Measurements from ENCODE around the gene RLN3. TPM values are rescaled to one million over a fixed set of nuclear protein-coding genes. Genes with fewer than 3 reads are reported as not detected.
"Not testable (repeated sequence)": the region's sequence is repeated elsewhere in the genome, so short reads cannot be mapped to it uniquely, and the experiment has no call there.

Gene RLN3
- total RNA-seq, 1 donor from 2014 or later, result not detected

DNA sequence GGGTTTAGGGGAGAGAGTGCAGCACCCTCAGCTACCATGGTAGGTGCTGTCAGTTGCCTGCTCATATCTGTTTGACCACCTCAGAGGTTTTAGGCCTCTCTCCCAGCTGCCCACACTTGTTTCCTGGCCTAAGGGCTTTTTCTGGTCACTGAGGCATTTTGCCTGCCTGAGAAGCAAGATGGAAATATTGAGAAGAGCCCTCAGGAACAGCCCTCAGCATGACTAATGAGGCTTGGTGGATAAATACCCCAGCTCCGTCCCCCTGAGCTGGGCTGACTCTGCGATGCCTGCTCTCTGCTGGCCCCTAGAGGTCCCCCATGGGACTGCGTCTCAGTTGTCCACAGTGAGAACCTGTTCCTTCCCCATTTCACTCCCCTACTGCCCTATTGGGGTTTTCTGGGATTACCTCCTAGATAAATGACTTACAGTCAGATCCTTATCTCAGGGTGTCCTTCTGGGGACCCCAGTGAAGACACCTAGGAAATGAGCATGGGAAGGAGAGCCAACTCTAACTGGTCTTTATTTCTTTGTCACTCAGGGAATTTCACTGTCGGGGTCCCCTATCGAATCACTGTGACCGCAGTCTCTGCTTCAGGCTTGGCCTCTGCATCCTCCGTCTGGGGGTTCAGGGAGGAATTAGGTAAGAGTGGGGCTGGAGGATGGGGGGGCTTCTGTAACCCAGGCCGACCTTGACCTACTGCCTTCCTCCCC, 20.6 kb downstream of the RLN3 start:
- H3K27ac Mint-ChIP-seq (ENCODE audit: unreplicated experiment), result no peak overlapping the region
- H3K27me3 Mint-ChIP-seq (ENCODE audit: unreplicated experiment), result no peaks in the 10 kb centered on the region
- no peaks in the 10 kb centered on the region for H3K4me1 Mint-ChIP-seq (ENCODE audit: unreplicated experiment)
- no peak for DNase-seq (ENCODE audit: extremely low spot score, unreplicated experiment)
- no peaks in the 10 kb centered on the region for H3K9me3 Mint-ChIP-seq (ENCODE audit: unreplicated experiment)
- TF ChIP-seq, protein P1, sequence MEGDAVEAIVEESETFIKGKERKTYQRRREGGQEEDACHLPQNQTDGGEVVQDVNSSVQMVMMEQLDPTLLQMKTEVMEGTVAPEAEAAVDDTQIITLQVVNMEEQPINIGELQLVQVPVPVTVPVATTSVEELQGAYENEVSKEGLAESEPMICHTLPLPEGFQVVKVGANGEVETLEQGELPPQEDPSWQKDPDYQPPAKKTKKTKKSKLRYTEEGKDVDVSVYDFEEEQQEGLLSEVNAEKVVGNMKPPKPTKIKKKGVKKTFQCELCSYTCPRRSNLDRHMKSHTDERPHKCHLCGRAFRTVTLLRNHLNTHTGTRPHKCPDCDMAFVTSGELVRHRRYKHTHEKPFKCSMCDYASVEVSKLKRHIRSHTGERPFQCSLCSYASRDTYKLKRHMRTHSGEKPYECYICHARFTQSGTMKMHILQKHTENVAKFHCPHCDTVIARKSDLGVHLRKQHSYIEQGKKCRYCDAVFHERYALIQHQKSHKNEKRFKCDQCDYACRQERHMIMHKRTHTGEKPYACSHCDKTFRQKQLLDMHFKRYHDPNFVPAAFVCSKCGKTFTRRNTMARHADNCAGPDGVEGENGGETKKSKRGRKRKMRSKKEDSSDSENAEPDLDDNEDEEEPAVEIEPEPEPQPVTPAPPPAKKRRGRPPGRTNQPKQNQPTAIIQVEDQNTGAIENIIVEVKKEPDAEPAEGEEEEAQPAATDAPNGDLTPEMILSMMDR (IDR thresholded peaks at IDR 0.05), result peak; percentile 69
- peaks cover 3% of the 10 kb centered on the region for H3K36me3 Mint-ChIP-seq (ENCODE audit: unreplicated experiment)
- H3K4me3 Mint-ChIP-seq (ENCODE audit: unreplicated experiment), result no peak overlapping the region

GRCh38 chr19:14050512-14050911, 22.6 kb downstream of the RLN3 start:
- H3K4me1 Mint-ChIP-seq (ENCODE audit: unreplicated experiment), result no peaks in the 10 kb centered on the region
- H3K36me3 Mint-ChIP-seq (ENCODE audit: unreplicated experiment), result peaks cover 3% of the 10 kb centered on the region
- H3K4me3 Mint-ChIP-seq (ENCODE audit: unreplicated experiment), result no peak overlapping the region
- no peaks in the 10 kb centered on the region for H3K27me3 Mint-ChIP-seq (ENCODE audit: unreplicated experiment)
- H3K27ac Mint-ChIP-seq (ENCODE audit: unreplicated experiment), result no peak overlapping the region
- no peaks in the 10 kb centered on the region for H3K9me3 Mint-ChIP-seq (ENCODE audit: unreplicated experiment)
- DNase-seq (ENCODE audit: extremely low spot score, unreplicated experiment), result no peak
- TF ChIP-seq, protein P1 (IDR thresholded peaks at IDR 0.05), result no peak

GRCh38 chr19:14050961-14051360, 23.0 kb downstream of the RLN3 start:
- not testable (repeated sequence) for H3K4me1 Mint-ChIP-seq (ENCODE audit: unreplicated experiment); DNase-seq (ENCODE audit: extremely low spot score, unreplicated experiment); H3K4me3 Mint-ChIP-seq (ENCODE audit: unreplicated experiment); H3K27me3 Mint-ChIP-seq (ENCODE audit: unreplicated experiment); H3K36me3 Mint-ChIP-seq (ENCODE audit: unreplicated experiment); H3K27ac Mint-ChIP-seq (ENCODE audit: unreplicated experiment); H3K9me3 Mint-ChIP-seq (ENCODE audit: unreplicated experiment)

GRCh38 chr19:14051980-14052379, 24.0 kb downstream of the RLN3 start:
- Mint-ChIP-seq H3K27me3 (ENCODE audit: unreplicated experiment) (no peaks in the 10 kb centered on the region), H3K4me3 (ENCODE audit: unreplicated experiment) (no peak overlapping the region), H3K27ac (ENCODE audit: unreplicated experiment) (no peak overlapping the region), H3K36me3 (ENCODE audit: unreplicated experiment) (peaks cover 3% of the 10 kb centered on the region), H3K4me1 (ENCODE audit: unreplicated experiment) (peaks cover under 1% of the 10 kb centered on the region), H3K9me3 (ENCODE audit: unreplicated experiment) (no peaks in the 10 kb centered on the region)
- TF ChIP-seq, protein P1 (IDR thresholded peaks at IDR 0.05), result no peak
- no peak for DNase-seq (ENCODE audit: extremely low spot score, unreplicated experiment)

DNA sequence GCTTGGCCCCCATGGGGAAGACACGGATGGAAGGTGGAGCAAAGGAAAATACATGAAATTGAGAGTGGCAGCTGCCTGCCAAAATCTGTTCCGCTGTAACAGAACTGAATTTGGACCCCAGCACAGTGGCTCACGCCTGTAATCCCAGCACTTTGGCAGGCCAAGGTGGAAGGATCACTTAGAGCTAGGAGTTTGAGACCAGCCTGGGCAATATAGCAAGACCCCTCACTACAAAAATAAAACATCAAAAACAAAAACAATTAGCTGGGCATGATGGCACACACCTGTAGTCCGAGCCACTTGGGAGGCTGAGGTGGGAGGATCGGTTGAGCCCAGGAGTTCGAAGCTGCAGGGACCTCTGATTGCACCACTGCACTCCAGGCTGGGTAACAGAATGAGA, 24.5 kb downstream of the RLN3 start:
- peaks cover 3% of the 10 kb centered on the region for H3K36me3 Mint-ChIP-seq (ENCODE audit: unreplicated experiment)
- H3K4me1 Mint-ChIP-seq (ENCODE audit: unreplicated experiment), result peaks cover 3% of the 10 kb centered on the region
- TF ChIP-seq, protein P1 (IDR thresholded peaks at IDR 0.05), result no peak
- no peaks in the 10 kb centered on the region for H3K27me3 Mint-ChIP-seq (ENCODE audit: unreplicated experiment)
- no peak for DNase-seq (ENCODE audit: extremely low spot score, unreplicated experiment)
- H3K27ac Mint-ChIP-seq (ENCODE audit: unreplicated experiment), result no peak overlapping the region
- H3K4me3 Mint-ChIP-seq (ENCODE audit: unreplicated experiment), result no peak overlapping the region
- H3K9me3 Mint-ChIP-seq (ENCODE audit: unreplicated experiment), result no peaks in the 10 kb centered on the region

Data from osteocyte (in vitro differentiated cells).